ENCODE data around the gene LNX1.
"Not testable (repeated sequence)": the region's sequence is repeated elsewhere in the genome, so short reads cannot be mapped to it uniquely, and the experiment has no call there.

LNX1 gene

GRCh38 chr4:53453385-53453784, 137.9 kb downstream of the LNX1 start:
- no peak for DNase-seq

DNA sequence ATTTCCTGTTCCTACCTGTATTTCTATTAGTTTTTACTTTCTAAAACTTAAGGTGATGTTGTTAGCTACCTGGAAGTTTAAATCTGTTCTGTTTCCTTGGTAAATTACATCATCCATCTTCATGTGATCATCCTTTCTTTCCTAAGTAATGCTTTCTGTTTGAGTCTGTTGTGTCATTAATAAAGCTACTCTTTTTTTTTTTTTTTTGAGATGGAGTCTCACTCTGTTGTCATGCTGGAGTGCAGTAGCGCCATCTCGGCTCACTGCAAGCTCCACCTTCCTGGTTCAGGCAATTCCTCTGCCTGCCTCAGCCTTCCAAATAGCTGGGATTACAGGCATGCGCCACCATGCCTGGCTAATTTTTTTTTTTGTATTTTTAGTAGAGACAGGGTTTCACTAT, 140.5 kb downstream of the LNX1 start:
- no peak for DNase-seq

- DNase-seq = no peak
These were observed 146.3 kb downstream of the LNX1 start for GRCh38 chr4:53444954-53445353.

GRCh38 chr4:53441564-53441963, 149.7 kb downstream of the LNX1 start:
- DNase-seq = no peak

DNA sequence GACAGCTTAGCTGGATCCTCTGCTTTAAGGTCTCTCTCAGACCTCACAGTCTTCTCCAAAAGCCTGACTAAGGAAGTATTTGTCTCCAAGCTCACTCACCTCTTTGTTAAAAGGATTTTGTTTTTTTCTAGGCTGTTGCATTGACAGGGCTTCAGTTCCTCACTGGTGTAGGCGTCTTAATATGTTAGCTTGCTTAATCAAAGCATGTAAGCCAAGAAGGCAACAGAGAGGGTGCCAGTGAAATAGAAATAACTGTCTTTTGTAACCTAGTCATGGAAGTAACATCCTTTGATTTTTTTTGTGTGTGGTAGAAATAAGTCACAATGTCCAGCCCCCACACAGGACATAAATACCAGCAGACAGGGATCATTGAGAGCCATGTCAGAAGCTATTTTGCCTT, 155.0 kb downstream of the LNX1 start:
- DNase-seq = no peak

GRCh38 chr4:53432528-53433424, 158.5 kb downstream of the LNX1 start:
- DNase-seq = no peak

GRCh38 chr4:53431052-53431451, 160.2 kb downstream of the LNX1 start:
- DNase-seq = no peak

DNA sequence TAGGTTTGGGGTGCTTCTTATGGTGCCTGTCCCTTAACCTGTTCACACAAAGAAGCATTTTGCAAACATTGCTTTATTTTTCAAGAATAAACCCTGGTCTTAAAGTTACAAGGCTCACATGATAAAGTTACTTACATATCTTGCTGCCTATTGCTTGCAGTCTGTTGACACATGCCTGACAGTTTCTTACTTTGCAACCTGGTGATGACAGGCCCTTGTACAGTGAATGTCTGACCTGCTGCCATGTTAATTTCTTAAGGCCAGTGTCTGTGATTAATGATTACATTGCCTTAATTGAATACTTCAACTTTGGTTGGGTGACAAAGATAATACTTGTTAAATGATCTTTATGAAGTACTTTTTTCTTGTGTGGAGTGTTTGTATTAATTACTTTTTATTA, 163.9 kb downstream of the LNX1 start:
- DNase-seq = no peak

- no peak for DNase-seq
These were observed 167.0 kb downstream of the LNX1 start for GRCh38 chr4:53424280-53424679.

DNA sequence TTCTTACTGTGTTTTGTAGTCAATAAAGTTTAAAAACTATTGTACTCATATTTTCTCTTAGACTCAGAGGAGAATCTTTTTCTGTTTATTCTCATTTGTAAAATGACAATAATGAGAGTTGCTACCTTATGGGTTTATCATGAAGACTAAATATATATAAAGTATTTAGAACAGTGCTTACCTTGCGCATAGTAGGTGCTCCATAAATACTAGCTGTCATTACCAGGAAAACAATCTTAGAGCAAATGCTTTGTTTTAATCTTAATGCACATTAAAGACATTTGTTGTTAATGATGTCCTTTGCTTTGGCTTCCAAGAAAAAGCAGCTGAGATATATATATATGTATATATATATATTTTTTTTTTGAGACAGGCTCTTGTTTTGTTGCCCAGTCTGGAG, 168.9 kb downstream of the LNX1 start:
- no peak for DNase-seq

DNA sequence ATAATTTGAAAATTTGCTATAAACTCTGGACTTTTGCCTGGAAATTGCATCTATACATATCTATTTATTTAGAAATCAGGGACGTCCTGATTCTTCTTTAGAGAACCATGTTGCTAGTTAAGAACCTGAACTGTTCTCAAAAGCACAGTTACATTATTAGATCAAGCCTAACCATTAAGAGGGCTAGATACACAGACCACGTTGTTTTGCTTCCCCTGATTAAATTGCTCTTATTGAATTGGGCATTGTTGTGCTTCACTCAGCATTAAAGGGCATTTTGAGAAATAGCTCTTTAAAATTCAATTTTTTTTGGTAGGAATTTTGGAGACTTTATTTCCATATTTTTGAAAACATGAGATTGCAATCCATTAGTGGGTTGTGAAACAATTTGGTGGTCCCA, 169.5 kb downstream of the LNX1 start:
- DNase-seq = no peak

DNA sequence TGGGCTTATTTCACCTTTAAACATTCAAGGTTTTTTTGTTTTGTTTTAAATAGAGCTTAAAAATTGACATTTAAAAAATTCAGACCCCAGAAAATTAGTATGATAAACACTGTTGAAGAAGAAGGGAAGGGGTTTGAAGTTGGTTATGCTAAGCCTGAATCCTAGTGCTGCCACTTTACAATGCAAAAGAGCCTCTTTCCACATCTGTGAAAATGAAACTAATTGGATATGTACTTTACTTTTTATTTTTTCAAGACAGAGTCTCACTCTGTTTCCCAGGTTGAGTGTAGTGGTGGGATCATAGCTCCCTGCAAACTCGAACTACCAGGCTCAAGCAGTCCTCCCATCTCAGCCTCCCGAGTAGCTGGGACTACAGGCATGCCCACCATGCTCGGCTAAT, 172.1 kb downstream of the LNX1 start:
- no peak for DNase-seq

- not testable (repeated sequence) for DNase-seq
These were observed 181.8 kb downstream of the LNX1 start for GRCh38 chr4:53409479-53409878.

All from NCI-H2171 treated with DMSO at 0.1 percent for 48 hours (cell line).